ENCODE measurements around the gene DDN.

GRCh38 chr12:48986720-48987291 is 12.4 kb downstream of the DDN start:
- TF ChIP-seq CTCF (IDR thresholded peaks at IDR 0.05) (no peak), POLR2A (IDR thresholded peaks at IDR 0.05) (no peak)

Measured in body of pancreas (tissue), 4 donors.